ENCODE data around the gene OGFOD2. TPM values are rescaled to one million over a fixed set of nuclear protein-coding genes. Genes with fewer than 3 reads are reported as not detected.

OGFOD2 gene
- total RNA-seq, result 7.0 and 8.5 TPM in 2 replicates

GRCh38 chr12:122974892-122975789, at the start of gene OGFOD2:
Gene OGFOD2, plus strand, starts transcription at chr12:122975244. Its CDS starts 8 bp downstream, at chr12:122975252.

GRCh38 chr12:122965851-122966742, 8.9 kb upstream of the OGFOD2 start, which contains the start of gene ABCB9:
Gene ABCB9, minus strand, starts transcription at chr12:122966463. Its CDS starts 6,228 bp downstream, at chr12:122960235.

GRCh38 chr12:122980183-122981035, 5.4 kb downstream of the OGFOD2 start, which contains the start of gene ARL6IP4:
Gene ARL6IP4, plus strand, starts transcription at chr12:122980681. Its CDS starts 459 bp downstream, at chr12:122981140.

Other genes with a start within 250 kb of the OGFOD2 start
- gene HCAR1, start 244.4 kb upstream of the OGFOD2 start, total RNA-seq, result 0.21 and 0.24 TPM in 2 replicates
- gene DENR, start 222.4 kb upstream of the OGFOD2 start, total RNA-seq, result 28.8 and 31.3 TPM in 2 replicates
- gene CCDC62, start 200.7 kb upstream of the OGFOD2 start, total RNA-seq, result 0.64 and 0.96 TPM in 2 replicates
- 40.9 and 60.7 TPM in 2 replicates for gene HIP1R, start 139.8 kb upstream of the OGFOD2 start, total RNA-seq
- gene VPS37B, start 79.1 kb upstream of the OGFOD2 start, total RNA-seq, result 19.3 and 25.6 TPM in 2 replicates
- 3.1 and 8.3 TPM in 2 replicates for gene ABCB9, start 8.8 kb upstream of the OGFOD2 start, total RNA-seq
- 160 and 183 TPM in 2 replicates for gene ARL6IP4, start 5.4 kb downstream of the OGFOD2 start, total RNA-seq
- gene PITPNM2, start 175.8 kb downstream of the OGFOD2 start, total RNA-seq, result 1.7 TPM in 2 replicates